ENCODE results near the gene SLC8B1. TPM values are rescaled to one million over a fixed set of nuclear protein-coding genes. Genes with fewer than 3 reads are reported as not detected.

The SLC8B1 gene
- 23.0 and 41.8 TPM in 2 replicates for total RNA-seq

DNA sequence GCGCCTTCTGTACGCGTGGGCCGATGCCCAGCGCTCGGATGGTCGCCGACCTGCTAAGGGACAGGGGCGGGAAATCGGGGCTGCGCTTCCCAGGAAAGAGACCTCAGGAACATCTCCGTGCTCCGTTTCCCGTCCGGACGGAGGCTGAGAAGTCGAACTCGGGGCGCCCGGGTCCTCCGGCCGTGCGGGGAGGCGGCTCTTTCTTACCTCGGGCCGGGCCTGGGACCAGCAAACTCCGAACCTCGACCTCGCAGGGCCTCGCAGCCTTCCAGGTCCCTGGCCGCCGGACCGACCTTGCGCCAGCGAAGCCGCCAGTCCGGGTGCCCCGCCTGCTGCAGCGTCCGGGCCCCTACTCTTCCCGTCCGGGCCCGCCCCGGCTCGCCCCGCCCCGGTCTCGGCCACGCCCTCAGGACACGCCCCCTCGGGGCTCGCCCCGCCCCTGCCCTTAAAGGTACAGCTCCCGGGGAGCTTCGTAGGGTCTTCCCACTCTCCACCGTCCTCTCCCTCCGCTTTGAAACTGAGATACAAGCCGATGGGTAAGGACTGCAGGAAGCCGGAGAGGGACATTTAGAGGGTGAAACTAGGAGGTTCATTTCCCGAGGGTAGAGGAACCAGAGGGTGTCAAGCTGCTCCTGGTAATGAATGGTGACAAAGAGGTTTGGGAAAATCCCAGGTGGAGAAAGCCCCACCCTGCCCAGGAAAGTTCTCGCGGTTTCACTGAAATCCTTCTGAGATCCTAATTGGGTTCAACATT, at the start of gene SLC8B1:
TSS of gene SLC8B1 (minus strand) at position 324 of the 754 bp plus-strand sequence. CDS start 2,231 bp downstream, outside the sequence.

DNA sequence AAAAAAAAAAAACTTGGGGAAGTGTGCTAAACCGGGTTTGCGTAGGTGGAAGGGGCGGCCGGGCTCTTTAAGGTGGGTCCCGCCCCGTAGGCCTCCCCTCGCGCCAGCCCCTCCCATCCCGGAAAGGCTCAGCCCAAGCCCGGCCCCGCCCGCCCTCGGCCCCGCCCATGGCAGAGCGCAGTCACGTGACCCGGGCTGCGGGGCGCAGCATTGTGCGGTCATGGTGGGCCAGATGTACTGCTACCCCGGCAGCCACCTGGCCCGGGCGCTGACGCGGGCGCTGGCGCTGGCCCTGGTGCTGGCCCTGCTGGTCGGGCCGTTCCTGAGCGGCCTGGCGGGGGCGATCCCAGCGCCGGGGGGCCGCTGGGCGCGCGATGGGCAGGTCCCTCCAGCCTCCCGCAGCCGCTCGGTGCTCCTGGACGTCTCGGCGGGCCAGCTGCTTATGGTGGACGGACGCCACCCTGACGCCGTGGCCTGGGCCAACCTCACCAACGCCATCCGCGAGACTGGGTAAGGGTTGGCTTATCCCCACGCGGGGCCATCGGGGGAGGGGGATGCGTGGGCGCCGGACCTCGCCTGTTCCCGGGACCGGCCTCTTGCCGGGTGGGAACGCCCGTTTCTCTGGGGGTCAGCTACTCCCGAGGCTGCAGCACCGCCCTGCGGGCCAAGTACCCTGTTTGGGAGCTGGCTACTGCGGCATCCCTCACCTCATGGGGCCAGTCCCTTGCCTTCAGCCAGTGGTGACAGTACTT, 23.6 kb upstream of the SLC8B1 start, which contains the start of gene PLBD2:
TSS of gene PLBD2 (plus strand) at position 207 of the 752 bp plus-strand sequence. CDS start at position 221, 14 bp downstream.

Other genes starting within 250 kb of the SLC8B1 start
- not detected in 2 replicates for gene RASAL1, start 199.3 kb downstream of the SLC8B1 start, total RNA-seq
- gene CFAP73, start 185.4 kb downstream of the SLC8B1 start, total RNA-seq = not detected in 2 replicates
- gene DDX54, start 149.6 kb downstream of the SLC8B1 start, total RNA-seq = 87.4 and 108 TPM in 2 replicates
- gene RITA1, start 149.4 kb downstream of the SLC8B1 start, total RNA-seq = 24.5 and 34.9 TPM in 2 replicates
- gene TPCN1, start 113.6 kb downstream of the SLC8B1 start, total RNA-seq = 16.7 and 19.0 TPM in 2 replicates
- gene PLBD2, start 23.5 kb upstream of the SLC8B1 start, total RNA-seq = 33.5 and 38.3 TPM in 2 replicates
- not detected in 2 replicates for gene SDS, start 68.8 kb upstream of the SLC8B1 start, total RNA-seq
- 5.3 and 8.6 TPM in 2 replicates for gene SDSL, start 87.3 kb upstream of the SLC8B1 start, total RNA-seq
- not detected in 2 replicates for gene LHX5, start 136.8 kb upstream of the SLC8B1 start, total RNA-seq

Measured in myometrial cell (primary cell).